KOPT-K1 (cell line): Measurements from ENCODE around the gene TPRG1.

Experiments
- H3K27ac ChIP-seq: fragments of 200-600 bp; sonication (generic); 2 replicates; pipeline ENCODE4 v1.5.1; 2016; ENCODE audit warnings: antibody characterized with exemption, mild to moderate bottlenecking, low read depth, low read length; ENCODE audit not compliant: poor library complexity, severe bottlenecking
- H3K36me3 ChIP-seq: fragments of 200-600 bp; sonication (generic); 2 replicates; pipeline ENCODE4 v1.5.1; 2017; ENCODE audit warnings: antibody characterized with exemption, mild to moderate bottlenecking, low read length, moderate library complexity; ENCODE audit not compliant: insufficient read depth
- H3K9me3 ChIP-seq: fragments of 200-600 bp; sonication (generic); 2 replicates; pipeline ENCODE4 v1.5.1; 2017; ENCODE audit warnings: antibody characterized with exemption, low read length, mild to moderate bottlenecking; ENCODE audit not compliant: insufficient read depth, poor library complexity, severe bottlenecking

The TPRG1 gene

DNA sequence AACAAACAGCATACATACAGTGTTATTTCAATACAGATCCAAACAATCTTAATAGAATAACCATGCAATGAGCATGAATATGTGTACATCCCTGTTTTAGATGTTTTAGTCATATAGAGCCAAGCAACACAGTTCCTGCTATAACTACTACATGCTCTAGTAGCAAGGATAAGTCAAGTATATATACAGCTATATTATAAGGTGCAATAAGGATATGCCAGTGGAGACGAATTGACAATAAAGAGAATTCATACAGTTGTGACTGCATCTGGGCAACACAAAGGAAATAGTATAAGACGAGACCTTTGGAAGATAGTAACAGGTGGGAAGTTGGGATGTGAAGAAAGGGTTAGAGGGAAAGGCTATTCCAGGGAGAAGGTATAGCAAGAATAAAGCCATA, 103.4 kb downstream of the TPRG1 start:
- Histone ChIP-seq H3K9me3 (no peaks in the 10 kb centered on the region), H3K36me3 (no peaks in the 10 kb centered on the region), H3K27ac (no peak overlapping the region)

DNA sequence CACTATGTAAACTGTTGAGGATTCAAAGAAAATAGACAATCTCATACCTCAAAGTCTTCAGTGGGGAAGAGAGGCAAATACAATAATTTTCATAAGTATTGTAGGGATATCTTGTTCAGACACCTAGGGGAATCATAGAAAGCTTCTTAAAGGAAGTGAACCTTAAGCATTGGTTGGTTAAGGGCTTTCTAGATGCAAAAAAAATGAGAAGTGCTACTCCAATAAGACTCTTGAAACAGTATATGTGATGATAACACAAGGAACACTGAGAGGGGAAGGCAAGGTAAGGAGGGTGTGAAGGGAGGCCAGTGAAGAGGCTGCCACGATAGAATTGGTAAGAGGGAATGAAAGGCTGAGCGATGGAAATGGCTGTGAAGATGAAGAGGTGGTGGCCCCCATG, 104.1 kb downstream of the TPRG1 start:
- no peaks in the 10 kb centered on the region for H3K36me3 ChIP-seq
- H3K27ac ChIP-seq, result no peak overlapping the region
- no peaks in the 10 kb centered on the region for H3K9me3 ChIP-seq

DNA sequence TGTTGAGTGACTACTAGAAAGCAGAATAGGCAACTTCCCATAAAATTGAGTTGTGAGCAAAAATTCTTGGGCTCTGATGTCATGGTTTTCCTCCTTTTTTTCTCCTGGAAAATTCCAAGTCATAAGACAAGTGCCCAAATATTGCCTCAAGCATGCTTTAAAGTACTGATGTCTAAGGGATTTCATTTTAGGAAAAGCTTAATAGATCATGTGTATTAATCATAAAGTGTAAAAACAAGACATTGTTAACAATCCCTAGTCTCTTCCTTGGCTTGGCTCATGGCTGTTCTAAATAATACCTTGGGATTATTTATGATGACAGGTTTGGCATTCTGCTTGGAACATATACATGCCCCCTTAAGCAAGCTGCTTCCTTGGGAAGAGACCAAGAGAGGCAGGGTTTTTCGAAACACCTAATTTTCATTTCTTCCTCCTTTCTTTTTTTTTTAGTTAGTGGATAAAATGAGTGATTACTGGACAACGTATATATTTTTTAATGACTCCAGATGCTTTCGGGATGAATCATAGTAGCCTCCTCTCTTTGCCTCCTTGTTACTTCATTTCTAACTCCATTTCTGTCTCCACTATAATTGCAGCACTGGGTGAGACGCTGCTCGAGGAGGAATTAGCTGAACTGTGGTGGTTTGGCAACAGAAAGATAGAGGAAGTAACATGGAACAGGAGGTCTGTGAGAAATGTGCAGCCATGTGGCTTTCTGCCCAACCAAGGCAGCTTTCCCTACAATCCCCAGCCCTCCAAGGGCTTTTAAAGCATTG, 104.9 kb downstream of the TPRG1 start:
- no peaks in the 10 kb centered on the region for H3K36me3 ChIP-seq
- no peak overlapping the region for H3K27ac ChIP-seq
- no peaks in the 10 kb centered on the region for H3K9me3 ChIP-seq

DNA sequence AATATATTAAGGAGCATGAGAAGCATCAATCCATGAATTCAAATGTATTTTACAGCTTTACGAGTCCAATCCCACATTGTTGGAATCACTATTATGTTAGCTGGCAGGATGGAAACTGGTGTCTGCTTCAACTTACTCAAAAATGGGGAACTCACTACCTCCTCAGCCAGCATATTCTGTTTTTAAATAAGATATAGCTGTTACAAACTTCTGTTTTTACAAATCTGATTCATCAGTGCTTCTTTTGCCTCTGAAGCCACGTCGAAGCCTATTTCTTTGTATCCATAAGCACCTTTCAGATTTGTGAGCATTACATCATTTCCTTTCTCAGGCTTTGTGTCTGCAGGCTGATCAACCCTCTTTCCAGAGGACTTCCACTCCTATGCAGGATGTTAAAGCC, 105.9 kb downstream of the TPRG1 start:
- no peaks in the 10 kb centered on the region for H3K9me3 ChIP-seq
- no peak overlapping the region for H3K27ac ChIP-seq
- no peaks in the 10 kb centered on the region for H3K36me3 ChIP-seq

DNA sequence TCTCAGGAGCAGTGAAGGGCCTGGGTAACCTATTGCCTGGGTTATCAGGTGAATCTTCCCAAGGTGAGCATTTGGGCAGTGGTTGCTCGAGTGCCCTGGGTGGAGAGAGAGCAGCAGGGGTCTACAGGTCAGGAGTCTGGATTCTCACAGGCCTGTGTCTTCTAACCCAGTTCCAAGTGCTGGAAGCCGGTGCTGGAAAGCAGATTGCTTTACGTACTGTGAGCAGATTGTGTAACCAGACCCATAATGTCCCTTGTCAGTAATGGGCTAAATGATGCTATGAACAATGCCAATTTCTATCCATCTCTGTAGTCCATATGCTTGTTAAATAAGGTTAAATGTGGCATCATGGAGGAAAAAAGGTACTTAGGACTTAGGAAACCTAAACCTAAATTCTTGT, 106.5 kb downstream of the TPRG1 start:
- no peak overlapping the region for H3K27ac ChIP-seq
- H3K9me3 ChIP-seq, result no peaks in the 10 kb centered on the region
- H3K36me3 ChIP-seq, result no peaks in the 10 kb centered on the region

DNA sequence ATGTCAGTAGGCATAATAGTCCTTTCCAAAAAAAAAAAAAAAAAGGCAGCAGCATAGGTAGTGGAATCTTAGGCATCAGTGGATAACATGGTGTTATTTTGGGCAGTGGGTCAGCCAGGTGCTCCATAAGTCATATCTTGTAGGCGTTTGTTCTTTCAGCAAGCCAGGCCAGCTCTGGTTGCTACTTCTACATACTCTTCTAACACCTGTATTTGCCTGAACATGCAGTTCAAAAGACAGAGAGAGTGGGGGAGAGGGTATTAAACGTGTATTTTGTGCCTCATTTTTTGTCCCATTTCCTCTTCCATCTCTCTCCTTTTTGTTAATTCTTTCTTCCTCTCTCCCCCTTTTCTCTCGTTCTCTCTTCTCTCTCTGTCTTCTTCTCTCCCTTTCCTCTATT, 110.4 kb downstream of the TPRG1 start:
- Histone ChIP-seq H3K27ac (no peak overlapping the region), H3K9me3 (no peaks in the 10 kb centered on the region), H3K36me3 (no peaks in the 10 kb centered on the region)

DNA sequence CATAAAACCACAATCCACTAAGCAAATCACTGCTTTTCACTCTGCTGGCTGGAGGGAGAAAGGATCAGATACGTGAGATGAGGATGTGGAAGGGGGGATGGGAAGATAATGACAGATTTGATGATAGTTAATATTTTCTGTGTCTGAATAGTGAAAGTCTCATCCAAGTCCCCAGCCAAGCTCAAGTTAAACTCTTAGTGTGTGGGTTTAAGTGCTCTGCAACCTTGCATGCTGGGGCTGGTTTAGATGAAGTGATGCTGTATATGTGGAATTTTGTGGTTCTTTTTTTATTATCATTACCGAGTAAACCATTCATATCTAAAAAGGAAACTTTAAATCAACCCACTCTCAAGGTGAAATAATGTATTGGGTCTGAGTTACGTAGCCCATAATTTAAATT, 111.0 kb downstream of the TPRG1 start:
- H3K36me3 ChIP-seq, result no peaks in the 10 kb centered on the region
- H3K9me3 ChIP-seq, result no peaks in the 10 kb centered on the region
- no peak overlapping the region for H3K27ac ChIP-seq

DNA sequence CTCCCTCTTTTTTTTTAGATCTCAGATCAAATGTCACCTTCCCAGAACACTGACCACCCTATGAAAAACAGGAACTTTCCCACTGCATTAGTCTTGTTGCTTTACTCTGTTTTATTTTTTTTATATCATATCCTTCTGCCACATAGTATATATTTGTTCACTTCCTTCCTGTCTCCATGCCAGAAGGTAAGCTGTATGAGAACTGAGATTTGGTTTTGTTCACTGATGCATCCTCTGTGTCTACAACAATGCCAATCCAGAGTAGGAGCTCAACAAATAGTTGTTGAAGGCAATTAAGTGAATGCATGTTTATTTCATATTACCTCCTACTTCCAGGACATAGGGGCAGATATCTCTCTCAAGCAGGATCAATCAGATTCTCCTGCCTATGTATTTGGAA, 114.4 kb downstream of the TPRG1 start:
- Histone ChIP-seq H3K36me3 (no peaks in the 10 kb centered on the region), H3K27ac (no peak overlapping the region), H3K9me3 (no peaks in the 10 kb centered on the region)

DNA sequence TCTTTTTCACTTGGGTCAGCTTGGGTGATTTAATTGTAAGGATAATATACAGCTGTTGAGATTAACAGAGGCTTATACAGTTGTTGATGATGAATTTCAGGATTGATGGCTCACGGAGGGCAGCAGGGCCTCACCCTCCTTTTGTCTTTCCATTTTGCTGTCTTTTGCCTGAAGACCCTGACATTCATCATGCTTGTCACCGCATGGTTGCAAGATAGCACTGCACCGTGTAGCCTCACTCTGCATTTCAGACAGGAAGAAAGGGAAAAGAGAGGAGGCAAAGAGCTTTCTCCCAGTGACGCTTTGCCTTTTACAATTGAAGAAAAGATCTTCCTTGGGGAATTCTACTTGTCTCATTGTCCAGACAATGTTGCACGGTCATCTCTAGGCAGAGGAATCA, 115.1 kb downstream of the TPRG1 start:
- H3K27ac ChIP-seq, result no peak overlapping the region
- H3K36me3 ChIP-seq, result no peaks in the 10 kb centered on the region
- no peaks in the 10 kb centered on the region for H3K9me3 ChIP-seq

DNA sequence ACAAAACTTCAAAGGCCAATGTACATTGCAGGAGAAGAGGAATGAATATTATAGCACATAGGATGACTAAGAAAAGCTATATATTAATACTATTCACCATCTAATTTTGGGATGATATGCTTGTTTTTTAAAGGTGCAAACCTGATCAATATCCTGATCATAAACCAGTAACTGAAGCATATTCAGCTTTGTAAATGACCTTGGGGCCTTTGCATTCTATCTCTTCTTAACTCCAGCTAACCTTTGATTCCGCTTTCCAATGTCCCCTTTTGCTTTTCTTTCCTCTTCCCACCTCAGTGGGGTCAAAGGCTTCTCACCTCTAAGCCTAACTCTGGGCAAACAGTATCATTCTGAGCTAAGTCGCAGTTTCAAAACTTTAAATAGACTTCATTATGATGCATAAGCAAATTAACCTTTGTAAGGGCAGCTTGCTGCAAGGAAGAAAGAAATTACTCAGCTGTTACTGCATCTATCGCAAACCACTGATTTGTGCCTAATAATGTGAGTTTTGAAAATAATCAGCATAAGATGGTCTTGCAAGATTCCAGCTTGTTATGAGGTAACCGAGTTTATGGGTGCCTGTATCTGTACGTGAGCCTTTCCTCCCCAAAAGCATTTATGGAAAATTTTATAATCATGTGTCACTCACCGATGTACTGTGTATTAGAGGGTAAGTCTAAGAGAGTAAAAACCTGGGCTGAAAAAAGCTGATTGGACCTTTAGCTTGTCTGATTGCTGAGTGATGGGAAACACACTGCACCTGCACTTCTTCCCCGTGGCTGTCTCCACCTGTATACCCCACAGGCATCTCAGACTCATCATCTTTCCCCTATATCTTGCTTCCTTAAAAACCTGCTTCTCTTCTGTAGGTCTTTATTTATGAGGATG, 116.8 kb downstream of the TPRG1 start:
- Histone ChIP-seq H3K27ac (no peak overlapping the region), H3K36me3 (no peaks in the 10 kb centered on the region), H3K9me3 (no peaks in the 10 kb centered on the region)

DNA sequence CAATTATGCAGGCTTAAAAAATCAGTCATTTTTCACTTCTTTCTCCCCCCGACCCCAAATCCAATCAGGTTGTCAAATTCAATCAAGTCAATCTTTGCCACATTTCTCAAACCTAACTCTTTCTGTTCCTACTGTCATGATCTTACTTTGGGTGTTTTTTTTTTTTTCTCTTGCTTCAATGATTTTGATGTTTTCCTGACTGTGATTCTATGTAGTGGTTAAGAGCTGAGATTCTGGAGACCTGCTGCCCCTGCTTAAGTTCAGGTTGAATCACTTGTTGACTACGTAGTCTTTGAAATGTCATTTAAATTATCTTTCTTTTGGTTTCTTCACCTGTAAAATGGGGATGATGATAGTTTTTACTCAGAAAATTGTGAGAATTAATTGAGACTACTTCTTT, 117.5 kb downstream of the TPRG1 start:
- H3K27ac ChIP-seq, result no peak overlapping the region

DNA sequence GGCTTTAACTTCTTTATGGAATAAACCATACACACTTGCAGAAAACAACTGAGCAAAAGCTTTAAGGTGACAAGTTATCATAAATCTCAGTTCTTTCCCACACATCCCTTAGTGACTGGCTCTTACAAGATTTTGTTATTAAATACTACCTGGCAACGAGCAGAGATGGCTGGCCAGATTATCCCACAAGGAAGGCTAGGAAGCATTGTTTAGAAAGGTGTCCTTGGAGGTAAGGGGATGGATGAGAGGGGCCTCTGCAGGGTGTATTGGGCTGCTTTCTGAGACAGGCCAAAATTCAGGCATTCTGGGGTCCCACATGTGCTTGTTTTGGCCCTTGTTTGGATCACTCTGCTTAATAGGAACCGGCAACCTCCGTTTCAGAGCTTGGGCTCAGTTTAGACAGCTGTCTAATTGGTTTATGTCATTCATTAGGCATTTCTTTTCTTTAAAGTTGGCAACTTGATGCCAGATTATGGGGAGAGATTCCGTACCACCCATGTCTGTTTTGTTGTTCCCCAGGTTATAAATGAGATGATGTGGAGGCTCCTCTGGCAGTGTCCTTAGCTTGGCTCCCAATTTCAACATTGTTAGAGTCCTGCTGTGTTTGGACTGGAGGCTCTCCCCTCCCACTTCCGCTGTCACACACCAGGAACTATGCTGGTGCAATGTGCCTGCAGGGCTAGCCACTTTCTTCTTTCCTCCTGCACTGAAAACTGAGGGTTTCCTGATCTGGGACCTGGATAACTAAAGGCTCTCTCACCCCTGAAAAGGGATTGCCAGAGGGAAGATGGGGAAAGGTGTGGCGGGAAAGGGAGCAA, 121.1 kb downstream of the TPRG1 start:
- Histone ChIP-seq H3K36me3 (no peaks in the 10 kb centered on the region), H3K9me3 (no peaks in the 10 kb centered on the region), H3K27ac (no peak overlapping the region)

More for the DNA sequence above, 117.5 kb downstream of the TPRG1 start:
- H3K36me3 ChIP-seq, result no peaks in the 10 kb centered on the region
- no peaks in the 10 kb centered on the region for H3K9me3 ChIP-seq

DNA sequence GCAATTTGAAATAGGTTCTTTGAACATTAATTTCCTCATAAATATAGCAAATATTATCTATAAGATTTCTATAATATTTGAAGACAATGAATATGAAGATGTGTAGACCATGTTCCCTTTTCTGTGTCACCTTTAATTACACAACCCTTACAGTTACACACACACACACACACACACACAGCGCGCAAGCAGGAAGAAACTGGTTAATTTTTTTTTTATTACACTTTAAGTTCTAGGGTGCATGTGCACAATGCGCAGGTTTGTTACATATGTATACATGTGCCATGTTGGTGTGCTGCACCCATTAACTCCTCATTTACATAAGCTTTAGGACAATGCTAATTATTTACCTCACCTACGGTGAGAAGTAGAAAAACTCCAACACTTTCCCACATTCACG, 122.9 kb downstream of the TPRG1 start:
- no peak overlapping the region for H3K27ac ChIP-seq
- no peaks in the 10 kb centered on the region for H3K9me3 ChIP-seq
- no peaks in the 10 kb centered on the region for H3K36me3 ChIP-seq

DNA sequence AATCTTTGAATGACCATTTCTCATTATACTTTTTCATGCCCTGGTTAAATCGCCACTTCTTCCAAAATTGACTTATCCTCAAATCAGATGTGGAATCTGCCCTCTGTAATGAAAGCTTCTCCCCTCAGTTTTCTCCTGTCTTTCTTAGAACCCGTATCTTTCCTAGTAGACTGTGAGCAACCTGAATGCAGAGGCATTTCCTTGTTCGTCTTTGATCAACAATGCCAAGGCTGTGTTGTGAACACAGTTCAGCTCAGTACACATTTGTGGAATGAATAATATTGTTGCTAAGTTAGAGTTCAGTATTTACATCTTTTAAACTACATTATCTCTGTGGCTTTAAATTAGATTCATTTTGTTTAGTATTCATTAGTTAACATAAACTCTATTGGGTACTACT, 123.3 kb downstream of the TPRG1 start:
- Histone ChIP-seq H3K36me3 (no peaks in the 10 kb centered on the region), H3K27ac (no peak overlapping the region), H3K9me3 (no peaks in the 10 kb centered on the region)

DNA sequence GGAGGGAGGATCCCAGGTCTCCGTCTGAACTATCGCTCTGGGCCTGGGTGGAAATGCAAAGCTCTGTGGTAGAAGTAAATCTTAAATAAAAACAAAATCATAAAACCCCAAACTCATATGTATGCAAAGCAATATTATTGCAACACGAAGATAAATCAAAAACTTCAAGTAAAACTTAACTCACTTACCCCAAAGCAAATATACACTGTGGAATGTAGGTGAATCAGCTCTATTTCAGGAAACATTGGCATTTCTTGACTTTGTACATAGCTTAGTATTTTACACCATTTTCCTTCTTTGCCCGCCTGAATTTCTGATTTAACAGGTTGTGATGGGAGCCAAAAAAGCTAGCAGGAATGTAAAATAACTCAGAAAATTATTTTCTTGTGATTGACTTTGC, 126.2 kb downstream of the TPRG1 start:
- no peaks in the 10 kb centered on the region for H3K9me3 ChIP-seq
- no peak overlapping the region for H3K27ac ChIP-seq
- no peaks in the 10 kb centered on the region for H3K36me3 ChIP-seq
